Naive thymus-derived CD8-positive, alpha-beta T cell (primary cell): ENCODE measurements around the gene HCST. TPM values are rescaled to one million over a fixed set of nuclear protein-coding genes. Genes with fewer than 3 reads are reported as not detected.
A peak's percentile ranks its signal among the peaks of the same experiment; 100 is the strongest.

Experiments used
- ATAC-seq, 2 donors: fragments of 150-1000 bp; cut with Tn5 transposase in 1 of 2; sonication (Bioruptor Pico), chemical (Tn5 transposase) in 1 of 2; 1 replicate in 1 of 2; 2 replicates in 1 of 2; pipeline ENCODE4 v1.10.0; 2021; ENCODE audit warnings: mild to moderate bottlenecking in 2 of 2, moderate library complexity in 2 of 2
- POLR2A ChIA-PET: fragments of 350-600 bp; sonication (Branson Sonifier 250); formaldehyde crosslinking; loops from one replicate; lab custom pipeline; 2021; ENCODE audit warnings: antibody characterized with exemption; lab: Charles Lee
- DNase-seq, 10 donors: peaks; one replicate each; pipeline versions ENCODE4 v3.0.0 to v3.0.0-alpha.2; 2020 to 2022
- H3K27ac Mint-ChIP-seq, 10 donors: one replicate each; pipeline ENCODE4 v1.8.0; 2020 to 2022; ENCODE audit warnings: mild to moderate bottlenecking in 10 of 10, mixed read lengths in 10 of 10, moderate library complexity in 4 of 10, inconsistent platforms in 1 of 10
- H3K27me3 Mint-ChIP-seq, 5 donors: one replicate each; pipeline ENCODE4 v1.8.0; 2021 to 2022; ENCODE audit warnings: mixed read lengths in 5 of 5
- H3K36me3 Mint-ChIP-seq, 3 donors: one replicate each; pipeline ENCODE4 v1.8.0; 2020 to 2022; ENCODE audit warnings: mixed read lengths in 3 of 3, mild to moderate bottlenecking in 2 of 3, inconsistent platforms in 1 of 3
- H3K4me1 Mint-ChIP-seq, 4 donors: one replicate each; pipeline ENCODE4 v1.8.0; 2021 to 2022; ENCODE audit warnings: mixed read lengths in 4 of 4
- H3K4me3 Mint-ChIP-seq, 10 donors: one replicate each; pipeline ENCODE4 v1.8.0; 2020 to 2022; ENCODE audit warnings: mild to moderate bottlenecking in 10 of 10, mixed read lengths in 10 of 10, moderate library complexity in 6 of 10, inconsistent platforms in 1 of 10
- H3K9me3 Mint-ChIP-seq, 9 donors: one replicate each; pipeline ENCODE4 v1.8.0; 2020 to 2022; ENCODE audit warnings: mixed read lengths in 9 of 9, mild to moderate bottlenecking in 3 of 9, inconsistent platforms in 1 of 9, moderate library complexity in 1 of 9
- polyA plus RNA-seq, 3 donors: library from polyadenylated mRNA; unstranded; fragments of 300-500 nt; fragmentation: Illumina TruSeq; gene quantifications; one replicate each; pipeline ENCODE4 v1.2.3, GENCODE V29; 2021
- total RNA-seq, 8 experiments: library from RNA in 2 of 8; stranded (reverse) in 2 of 8; gene quantifications; one replicate each; pipeline ENCODE4 v1.2.3 and lab custom pipeline; 2021 to 2026

The HCST gene
- total and polyA plus RNA-seq, 5 experiments from 2014 or later, result 85.7 to 1,751 (median 1,254) TPM

- Mint-ChIP-seq H3K36me3 (peaks cover 0 to 54% (median 0%) of the 10 kb centered on the region in 3 donors), H3K9me3 (no peaks in the 10 kb centered on the region), H3K27me3 (no peaks in the 10 kb centered on the region), H3K27ac (peak overlapping the region in 4 of 10 donors; percentile 11 to 93 (median 74)), H3K4me1 (peaks cover 10 to 47% (median 40%) of the 10 kb centered on the region in 4 donors), H3K4me3 (peak overlapping the region in 3 of 10 donors; percentile 22 to 30 (median 25))
- ATAC-seq, result no peak
- POLR2A ChIA-PET, result interaction anchor here (1.0 to 2.1 kb wide), 2 partner anchors 11 to 33 kb away, joined by 4 to 8 read pairs; no protein-coding TSS in a partner anchor
- no peak for DNase-seq
These were observed 5.7 kb upstream of the HCST start for GRCh38 chr19:35896643-35897040.

DNA sequence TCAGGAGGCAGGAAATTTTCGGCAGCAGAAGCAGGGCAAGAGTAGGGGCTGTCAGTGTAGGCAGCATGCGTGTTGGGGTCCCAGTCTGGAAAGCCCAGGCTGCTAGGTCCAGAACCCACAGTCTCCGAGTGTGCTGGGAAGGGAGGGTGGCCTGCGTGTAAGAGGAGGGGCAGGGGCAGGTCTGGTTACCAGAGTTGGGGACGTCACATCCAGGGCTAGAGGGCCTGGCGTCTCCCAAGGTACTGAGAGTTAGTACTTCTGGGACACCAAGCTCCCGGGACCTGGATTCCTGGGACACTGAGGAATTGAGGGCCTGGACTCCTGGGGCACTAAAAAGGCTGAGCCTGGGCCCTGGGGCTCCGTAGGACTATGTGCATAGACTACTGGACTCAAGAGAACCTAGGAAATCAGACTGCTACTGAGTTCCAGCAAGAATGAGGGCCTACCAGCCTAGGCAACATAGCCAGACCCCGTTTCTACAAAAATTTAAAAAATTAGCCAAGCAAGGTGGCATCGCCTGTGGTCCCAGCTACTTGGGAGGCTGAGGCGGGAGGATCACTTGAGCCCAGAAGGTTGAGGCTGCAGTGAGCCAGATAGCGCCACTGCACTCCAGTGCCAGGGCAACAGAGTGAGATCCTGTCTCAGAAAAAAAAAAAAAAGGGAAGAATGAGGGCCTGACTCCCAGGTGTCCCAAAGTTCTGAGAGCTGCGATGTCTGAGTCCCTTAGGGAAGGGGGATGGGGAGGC is 4.5 kb upstream of the HCST start:
- Mint-ChIP-seq H3K27me3 (no peaks in the 10 kb centered on the region), H3K9me3 (no peaks in the 10 kb centered on the region), H3K36me3 (peaks cover 0 to 44% (median 0%) of the 10 kb centered on the region in 3 donors), H3K4me1 (peaks cover 17 to 59% (median 48%) of the 10 kb centered on the region in 4 donors), H3K4me3 (peak overlapping the region; percentile 90 to 100 (median 95)), H3K27ac (peak overlapping the region; percentile 76 to 99 (median 97))
- POLR2A ChIA-PET, result interaction anchor here (0.7 to 2.1 kb wide), 8 partner anchors 8 to 271 kb away, joined by 3 to 12 read pairs (median 4); no protein-coding TSS in a partner anchor
- ATAC-seq (no peak), DNase-seq (no peak)

DNA sequence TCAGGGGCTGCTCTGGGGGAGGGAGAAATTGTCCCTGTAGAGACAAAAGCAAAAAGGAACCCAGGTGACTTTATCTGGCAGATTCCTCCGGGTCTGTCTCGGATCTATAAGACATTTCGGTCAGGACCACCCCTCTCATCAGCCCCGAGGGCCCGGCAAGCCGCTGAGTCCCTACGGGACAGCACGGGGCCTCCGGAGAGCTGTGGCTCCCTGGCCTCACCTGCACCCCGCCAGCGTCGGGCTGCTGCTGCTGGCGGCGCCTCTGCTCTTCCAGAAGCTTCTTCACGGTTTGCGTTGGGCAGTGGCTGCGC is 3.9 kb upstream of the HCST start:
- H3K27me3 Mint-ChIP-seq, result no peaks in the 10 kb centered on the region
- H3K27ac Mint-ChIP-seq, result peak overlapping the region; percentile 94 to 99 (median 98)
- peaks cover 21 to 62% (median 49%) of the 10 kb centered on the region in 4 donors for H3K4me1 Mint-ChIP-seq
- H3K36me3 Mint-ChIP-seq, result peaks cover 2 to 38% (median 3%) of the 10 kb centered on the region in 3 donors
- no peak for DNase-seq
- no peak for ATAC-seq
- peak overlapping the region; percentile 90 to 100 (median 95) for H3K4me3 Mint-ChIP-seq
- H3K9me3 Mint-ChIP-seq, result no peaks in the 10 kb centered on the region
- POLR2A ChIA-PET, result interaction anchor here (0.6 to 1.5 kb wide), 6 partner anchors 9 to 52 kb away, joined by 3 to 12 read pairs (median 4); no protein-coding TSS in a partner anchor

DNA sequence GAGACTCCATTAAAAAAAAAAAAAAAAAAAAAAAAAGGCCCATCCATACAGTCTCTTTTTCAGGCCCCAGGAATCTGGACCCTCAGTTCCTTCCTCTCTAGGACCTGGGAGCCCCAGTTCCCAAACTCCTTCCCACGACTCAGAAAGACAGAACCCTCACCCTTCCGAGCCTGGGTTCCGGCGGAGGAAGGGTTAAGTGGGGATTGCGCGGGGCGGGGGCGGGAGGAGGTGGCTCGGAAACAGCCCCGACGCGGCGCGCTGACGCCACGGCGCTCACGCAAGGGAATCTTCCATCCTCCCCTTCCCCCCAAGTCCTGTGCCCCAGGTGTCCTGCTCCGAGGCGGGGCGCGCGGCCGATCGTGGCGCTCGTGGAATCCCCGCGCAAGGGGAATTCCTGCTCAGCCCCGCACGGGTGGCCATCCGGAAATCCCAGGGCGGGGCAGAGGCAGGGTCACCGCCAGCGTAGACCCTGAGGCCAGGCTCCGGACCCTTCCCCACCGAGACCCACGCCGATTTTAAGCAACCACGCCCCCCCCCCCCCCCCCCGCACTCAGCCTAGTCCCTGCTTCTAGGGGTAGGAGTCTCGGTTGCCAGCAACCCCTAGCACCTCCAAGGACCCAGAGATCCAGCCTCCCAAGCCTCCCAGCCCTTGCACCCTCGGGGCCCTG is 2.6 kb upstream of the HCST start:
- Mint-ChIP-seq H3K9me3 (no peaks in the 10 kb centered on the region), H3K4me3 (peak overlapping the region; percentile 90 to 100 (median 95)), H3K27ac (peak overlapping the region; percentile 94 to 99 (median 98)), H3K27me3 (no peaks in the 10 kb centered on the region), H3K4me1 (peaks cover 28 to 74% (median 60%) of the 10 kb centered on the region in 4 donors), H3K36me3 (peaks cover 5 to 26% (median 8%) of the 10 kb centered on the region in 3 donors)
- DNase-seq (peak; percentile 78 to 91 (median 84)), ATAC-seq (peak; percentile 49 to 64)
- POLR2A ChIA-PET, result interaction anchor here (0.5 to 2.3 kb wide), 9 partner anchors 16 to 223 kb away, joined by 3 to 57 read pairs (median 4); partner anchors contain the start of genes LIN37, PSENEN and U2AF1L4

GRCh38 chr19:35901055-35901644 is 1.2 kb upstream of the HCST start:
- Mint-ChIP-seq H3K4me1 (peaks cover 30 to 74% (median 56%) of the 10 kb centered on the region in 4 donors), H3K36me3 (peaks cover 5 to 11% (median 8%) of the 10 kb centered on the region in 3 donors), H3K27ac (peak overlapping the region; percentile 94 to 100 (median 99)), H3K9me3 (no peaks in the 10 kb centered on the region), H3K4me3 (peak overlapping the region; percentile 90 to 100 (median 99)), H3K27me3 (no peaks in the 10 kb centered on the region)
- no peak for ATAC-seq
- DNase-seq, result no peak
- POLR2A ChIA-PET, result interaction anchor here (0.7 to 2.3 kb wide), 12 partner anchors 11 to 252 kb away, joined by 3 to 57 read pairs (median 5); partner anchors contain the start of genes IGFLR1, LIN37, PSENEN and U2AF1L4

- Mint-ChIP-seq H3K36me3 (peaks cover 2 to 8% (median 5%) of the 10 kb centered on the region in 3 donors), H3K9me3 (no peaks in the 10 kb centered on the region), H3K4me1 (peaks cover 30 to 73% (median 54%) of the 10 kb centered on the region in 4 donors), H3K27ac (peak overlapping the region; percentile 94 to 100 (median 99)), H3K27me3 (no peaks in the 10 kb centered on the region), H3K4me3 (peak overlapping the region; percentile 90 to 100 (median 99))
- no peak for DNase-seq
- POLR2A ChIA-PET, result interaction anchor here (0.6 to 4.1 kb wide), 9 partner anchors 20 to 158 kb away, joined by 3 to 49 read pairs (median 5); partner anchors contain the start of genes LIN37, PSENEN and U2AF1L4
- no peak for ATAC-seq
These were observed 644 bp downstream of the HCST start for GRCh38 chr19:35902870-35903475.

DNA sequence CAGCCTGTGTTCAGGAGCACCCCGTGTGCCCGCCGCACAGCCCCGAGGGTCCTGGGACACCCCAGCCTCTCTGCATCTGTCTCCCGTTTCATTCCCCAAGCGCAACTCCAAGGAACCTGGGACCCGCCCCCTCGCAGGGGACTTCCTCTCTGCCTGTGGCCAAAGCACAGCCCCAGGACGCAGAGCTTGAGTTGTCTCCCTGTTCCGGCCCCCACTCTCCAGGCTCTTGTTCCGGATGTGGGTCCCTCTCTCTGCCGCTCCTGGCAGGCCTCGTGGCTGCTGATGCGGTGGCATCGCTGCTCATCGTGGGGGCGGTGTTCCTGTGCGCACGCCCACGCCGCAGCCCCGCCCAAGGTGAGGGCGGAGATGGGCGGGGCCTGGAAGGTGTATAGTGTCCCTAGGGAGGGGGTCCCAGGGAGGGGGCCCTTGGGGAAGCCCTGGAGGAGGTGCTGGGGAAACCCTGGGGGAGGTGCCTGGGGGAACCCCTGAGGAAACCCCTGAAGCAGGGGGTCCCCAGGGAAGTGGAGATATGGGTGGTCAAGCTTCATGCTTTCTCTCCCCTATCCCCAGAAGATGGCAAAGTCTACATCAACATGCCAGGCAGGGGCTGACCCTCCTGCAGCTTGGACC is 1.3 kb downstream of the HCST start:
- ATAC-seq, result peak; percentile 57 to 71
- Mint-ChIP-seq H3K27ac (peak overlapping the region; percentile 94 to 100 (median 99)), H3K4me1 (peaks cover 30 to 73% (median 50%) of the 10 kb centered on the region in 4 donors)

DNA sequence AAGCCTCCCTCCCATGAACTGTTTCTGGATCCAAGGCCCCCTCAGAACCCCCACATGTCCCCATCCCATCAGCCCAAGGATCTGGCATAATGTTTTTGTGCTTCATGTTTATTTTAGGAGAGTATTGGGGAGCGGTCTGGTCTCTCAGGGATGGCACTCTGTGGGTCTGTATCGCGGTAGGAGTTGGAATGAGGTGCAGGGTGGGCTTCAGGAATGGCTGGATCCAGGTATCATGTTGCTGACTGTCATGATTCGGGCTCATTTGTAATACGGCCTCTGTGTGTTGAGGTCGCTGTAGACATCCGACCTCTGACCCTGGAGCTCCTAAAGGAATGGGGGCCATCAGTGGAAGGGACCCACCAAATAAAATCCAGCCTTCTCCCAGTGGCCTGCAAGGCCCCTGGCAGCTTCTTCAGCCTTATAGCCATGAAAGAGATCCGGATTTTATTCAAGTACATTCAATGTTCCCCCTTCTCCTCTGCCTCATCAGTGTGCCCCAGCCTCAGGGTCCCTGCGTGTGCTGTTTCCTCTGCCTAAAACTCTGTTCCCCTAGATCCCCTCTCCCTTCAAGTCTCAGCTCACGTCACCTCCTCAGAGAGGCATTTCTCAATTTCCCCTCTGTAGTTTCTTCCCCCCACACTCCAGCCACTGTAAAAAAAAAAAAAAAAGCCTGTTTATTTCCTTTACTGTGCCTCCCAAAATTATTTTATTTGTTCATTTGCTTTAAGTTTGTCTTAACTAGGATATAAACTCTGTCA is 2.2 kb downstream of the HCST start:
- POLR2A ChIA-PET, result interaction anchor here (0.7 to 4.1 kb wide), 6 partner anchors 23 to 1112 kb away, joined by 3 to 49 read pairs (median 4); partner anchors contain the start of gene LIN37
- peak overlapping the region; percentile 69 to 100 (median 99) for H3K4me3 Mint-ChIP-seq
- peaks cover 33 to 75% (median 56%) of the 10 kb centered on the region in 4 donors for H3K4me1 Mint-ChIP-seq
- peaks cover 0 to 8% (median 5%) of the 10 kb centered on the region in 3 donors for H3K36me3 Mint-ChIP-seq
- no peaks in the 10 kb centered on the region for H3K9me3 Mint-ChIP-seq
- DNase-seq, result no peak
- H3K27ac Mint-ChIP-seq, result peak overlapping the region; percentile 89 to 100 (median 96)
- H3K27me3 Mint-ChIP-seq, result no peaks in the 10 kb centered on the region
- ATAC-seq, result no peak

More for the DNA sequence above, 1.3 kb downstream of the HCST start:
- Mint-ChIP-seq H3K27me3 (no peaks in the 10 kb centered on the region), H3K4me3 (peak overlapping the region; percentile 90 to 100 (median 99)), H3K36me3 (peaks cover 1 to 8% (median 5%) of the 10 kb centered on the region in 3 donors), H3K9me3 (no peaks in the 10 kb centered on the region)
- POLR2A ChIA-PET, result interaction anchor here (0.6 to 4.1 kb wide), 9 partner anchors 21 to 158 kb away, joined by 3 to 49 read pairs (median 5); partner anchors contain the start of genes LIN37, PSENEN and U2AF1L4
- DNase-seq, result peak; percentile 83 to 95 (median 88)

DNA sequence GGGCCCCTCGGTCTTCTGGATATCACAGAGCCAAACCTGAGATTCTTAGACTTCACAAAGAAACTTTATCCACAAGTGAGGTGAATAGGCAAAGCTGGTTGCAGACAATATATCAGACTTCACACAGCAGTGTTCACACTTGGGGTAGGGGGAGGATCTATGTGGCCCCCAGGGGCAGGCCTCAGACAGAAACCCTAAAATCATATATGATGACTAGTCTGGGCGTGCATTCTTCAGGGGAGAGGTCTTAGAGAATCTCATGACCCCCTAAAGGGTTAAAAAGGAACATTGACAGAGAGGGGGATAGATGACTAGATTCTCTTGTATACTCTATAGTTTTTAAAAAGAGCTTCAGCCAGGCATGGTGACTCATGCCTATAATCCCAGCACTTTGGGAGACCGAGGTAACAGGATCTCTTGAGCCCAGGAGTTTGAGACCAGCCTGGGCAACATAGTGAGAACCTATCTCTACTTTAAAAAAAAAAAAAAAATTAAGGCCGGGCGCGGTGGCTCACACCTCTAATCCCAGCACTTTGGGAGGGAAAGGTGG is 2.9 kb downstream of the HCST start:
- H3K4me1 Mint-ChIP-seq, result peaks cover 33 to 80% (median 60%) of the 10 kb centered on the region in 4 donors
- POLR2A ChIA-PET, result interaction anchor here (0.7 to 4.1 kb wide), 4 partner anchors 22 to 892 kb away, joined by 4 to 49 read pairs (median 4); no protein-coding TSS in a partner anchor
- peaks cover 0 to 8% (median 5%) of the 10 kb centered on the region in 3 donors for H3K36me3 Mint-ChIP-seq
- peak overlapping the region in 7 of 10 donors; percentile 29 to 100 (median 99) for H3K4me3 Mint-ChIP-seq
- H3K27ac Mint-ChIP-seq, result peak overlapping the region; percentile 89 to 100 (median 96)
- H3K27me3 Mint-ChIP-seq, result no peaks in the 10 kb centered on the region
- H3K9me3 Mint-ChIP-seq, result no peaks in the 10 kb centered on the region
- DNase-seq, result no peak
- no peak for ATAC-seq

- Mint-ChIP-seq H3K4me3 (peak overlapping the region in 3 of 10 donors; percentile 19 to 84 (median 58)), H3K27ac (peak overlapping the region in 6 of 10 donors; percentile 41 to 76 (median 61))
These were observed 5.0 kb downstream of the HCST start for GRCh38 chr19:35907377-35907745.

More at GRCh38 chr19:35907377-35907745, 5.0 kb downstream of the HCST start:
- H3K4me1 Mint-ChIP-seq, result peaks cover 30 to 75% (median 55%) of the 10 kb centered on the region in 4 donors
- DNase-seq (no peak), ATAC-seq (no peak)
- no peaks in the 10 kb centered on the region for H3K9me3 Mint-ChIP-seq
- POLR2A ChIA-PET, result no interaction called here
- no peaks in the 10 kb centered on the region for H3K27me3 Mint-ChIP-seq
- H3K36me3 Mint-ChIP-seq, result peaks cover 0 to 8% (median 5%) of the 10 kb centered on the region in 3 donors
